HG03095 (cell line): Measurements from ENCODE around the gene SLC16A10.
"Not testable (repeated sequence)": the region's sequence is repeated elsewhere in the genome, so short reads cannot be mapped to it uniquely, and the experiment has no call there.

Source experiments
- ATAC-seq: cut with Tn5 transposase; IDR thresholded peaks from one replicate; pipeline ENCODE4 v1.9.1; 2021; ENCODE audit warnings: moderate library complexity; ENCODE audit not compliant: unreplicated experiment

SLC16A10 gene

GRCh38 chr6:111255838-111256237 is 168.5 kb downstream of the SLC16A10 start:
- not testable (repeated sequence) for ATAC-seq

GRCh38 chr6:111256646-111257045 is 169.3 kb downstream of the SLC16A10 start:
- ATAC-seq = no peak

DNA sequence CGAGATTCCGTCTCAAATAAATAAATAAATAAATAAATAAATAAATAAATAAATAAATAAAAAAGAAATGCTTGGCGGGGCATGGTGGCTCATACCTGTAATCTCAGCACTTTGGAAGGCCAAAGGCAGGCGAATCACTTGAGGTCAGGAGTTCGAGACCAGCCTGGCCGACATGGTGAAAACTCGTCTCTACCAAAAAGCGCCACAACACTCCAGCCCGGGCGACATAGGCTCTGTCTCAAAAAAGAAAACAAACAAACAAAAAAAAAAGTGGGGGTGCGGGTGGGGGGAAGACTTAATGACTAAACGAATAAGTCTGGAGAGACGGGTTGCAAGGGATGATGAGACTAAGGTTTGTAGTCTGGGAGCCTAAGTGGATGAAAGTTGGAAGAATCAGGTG is 170.7 kb downstream of the SLC16A10 start:
- no peak for ATAC-seq

DNA sequence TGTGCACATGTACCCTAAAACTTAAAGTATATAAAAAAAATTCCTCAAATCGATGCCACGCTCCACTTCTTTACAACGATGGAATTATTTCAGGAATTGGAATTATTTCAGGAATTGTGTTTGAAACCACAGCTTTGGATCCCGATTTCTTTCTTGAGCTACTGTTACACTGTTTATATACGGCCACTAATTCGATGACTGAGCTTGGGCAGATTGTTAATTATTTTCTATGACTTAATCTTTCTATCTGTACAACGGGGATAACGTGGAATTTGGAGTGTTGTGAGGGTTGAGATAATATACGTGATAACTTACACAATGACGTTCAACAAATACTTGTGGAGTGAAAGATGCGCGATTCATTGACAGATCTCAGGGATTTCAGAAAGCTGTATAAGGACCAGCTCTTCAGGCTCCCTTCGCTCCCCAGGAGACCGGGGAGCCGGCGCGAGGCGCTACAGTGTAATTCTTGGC is 171.3 kb downstream of the SLC16A10 start:
- no peak for ATAC-seq

DNA sequence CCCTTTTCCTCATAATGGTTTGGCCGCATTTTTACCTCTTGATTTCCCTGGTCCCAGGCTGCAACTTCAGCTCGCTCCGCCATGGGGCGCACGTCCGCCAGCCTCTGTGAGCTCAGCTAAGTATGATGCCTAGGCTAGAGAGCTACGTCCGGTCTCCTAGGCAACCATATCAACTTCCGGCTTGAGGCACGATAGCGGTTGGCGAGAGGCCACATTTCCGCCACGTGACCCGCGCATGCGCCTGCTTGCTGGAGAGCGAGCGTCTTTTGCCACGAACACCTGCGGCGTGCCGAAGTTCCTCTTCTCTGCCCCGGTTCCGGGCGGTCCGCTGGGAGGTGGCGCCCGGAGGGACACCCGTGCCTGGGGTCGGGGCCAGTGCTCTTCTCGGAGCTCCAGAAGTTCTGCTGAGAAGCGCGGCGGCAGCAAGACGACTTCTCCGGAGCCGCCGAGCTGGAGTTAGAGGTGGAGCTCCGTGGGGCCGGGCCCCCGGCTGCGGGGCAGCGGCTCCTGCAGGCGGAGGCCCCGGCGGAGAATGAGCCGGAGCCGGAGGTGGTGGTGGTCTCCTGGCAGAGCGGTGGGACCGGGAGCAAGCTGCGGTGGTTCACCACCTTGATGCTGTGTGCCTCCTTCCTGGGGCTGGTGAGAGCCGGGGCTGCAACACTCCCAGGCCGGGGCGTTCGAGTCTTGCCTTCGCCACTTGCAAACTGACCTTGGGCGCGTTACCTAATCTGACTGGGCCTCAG is 172.0 kb downstream of the SLC16A10 start:
- ATAC-seq = peak; percentile 98

DNA sequence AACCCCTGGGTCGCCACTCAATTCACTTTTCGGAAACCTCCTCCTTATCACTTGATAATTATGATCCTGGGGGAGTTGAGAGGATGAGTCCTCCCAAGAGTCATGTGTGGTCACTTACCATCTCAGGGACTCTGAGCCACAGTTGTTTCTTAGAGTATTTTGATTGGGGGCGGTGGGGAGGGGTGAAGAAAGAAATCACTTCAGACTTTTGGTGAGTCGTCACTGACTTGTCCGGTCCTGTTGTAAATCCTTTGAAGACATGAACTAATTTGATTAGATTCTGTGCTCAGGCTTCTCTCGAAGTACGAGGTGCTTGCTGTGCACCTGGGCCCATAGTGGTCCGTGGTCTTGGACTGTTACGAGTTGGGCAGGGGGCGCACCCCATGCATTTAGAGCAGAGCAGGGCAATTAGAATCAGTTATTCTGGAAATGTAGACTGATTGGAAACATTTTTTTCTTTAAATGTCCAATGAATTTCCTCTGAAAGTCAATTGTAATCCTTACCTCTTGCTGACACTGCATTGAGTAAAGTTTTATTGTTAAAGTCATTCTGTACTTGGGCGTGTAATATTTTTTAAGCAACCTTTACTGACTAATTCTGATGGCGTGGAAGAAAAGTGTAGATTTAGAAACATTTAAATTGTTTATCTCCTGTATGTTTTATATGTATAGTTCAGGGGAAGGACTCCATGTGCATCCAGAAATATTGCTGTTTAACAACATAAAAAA is 173.4 kb downstream of the SLC16A10 start:
- ATAC-seq = no peak

GRCh38 chr6:111263837-111264236 is 176.5 kb downstream of the SLC16A10 start:
- ATAC-seq = no peak

GRCh38 chr6:111265842-111266241 is 178.5 kb downstream of the SLC16A10 start:
- ATAC-seq = no peak

DNA sequence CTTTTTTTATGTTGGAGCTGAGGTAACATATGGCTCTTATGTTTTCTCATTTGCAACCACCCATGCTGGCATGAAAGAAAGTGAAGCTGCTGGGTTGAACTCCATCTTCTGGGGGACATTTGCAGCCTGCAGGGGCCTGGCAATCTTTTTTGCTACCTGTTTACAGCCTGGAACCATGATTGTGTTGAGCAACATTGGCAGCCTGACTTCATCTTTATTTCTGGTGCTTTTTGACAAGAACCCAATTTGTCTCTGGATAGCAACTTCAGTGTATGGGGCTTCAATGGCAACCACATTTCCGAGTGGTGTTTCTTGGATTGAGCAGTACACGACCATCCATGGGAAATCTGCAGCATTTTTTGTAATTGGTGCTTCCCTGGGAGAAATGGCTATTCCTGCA is 179.0 kb downstream of the SLC16A10 start:
- no peak for ATAC-seq

DNA sequence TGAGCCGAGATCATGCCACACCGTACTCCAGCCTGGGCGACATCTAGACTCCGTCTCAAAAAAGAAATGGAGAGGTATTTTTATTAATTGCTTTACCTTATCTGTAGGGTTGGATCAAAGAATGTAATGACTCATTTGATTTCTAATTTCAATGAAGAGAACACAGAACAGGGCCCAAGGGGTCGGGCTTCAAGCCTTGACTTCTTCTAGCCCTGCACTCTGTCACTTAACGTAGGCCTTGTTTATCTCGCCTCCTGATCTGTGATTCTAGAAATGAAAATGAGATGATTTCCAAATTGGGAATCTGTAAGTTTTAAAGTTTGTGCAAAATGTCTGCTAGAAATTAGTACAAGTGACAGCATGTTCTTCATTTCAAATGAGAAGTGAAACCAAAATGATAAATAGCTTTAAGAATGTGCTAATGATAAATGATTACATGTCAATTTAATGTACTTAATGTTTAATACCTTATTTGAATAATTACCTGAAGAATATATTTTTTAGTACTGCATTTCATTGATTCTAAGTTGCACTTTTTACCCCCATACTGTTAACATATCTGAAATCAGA is 180.5 kb downstream of the SLC16A10 start:
- ATAC-seq = no peak

DNA sequence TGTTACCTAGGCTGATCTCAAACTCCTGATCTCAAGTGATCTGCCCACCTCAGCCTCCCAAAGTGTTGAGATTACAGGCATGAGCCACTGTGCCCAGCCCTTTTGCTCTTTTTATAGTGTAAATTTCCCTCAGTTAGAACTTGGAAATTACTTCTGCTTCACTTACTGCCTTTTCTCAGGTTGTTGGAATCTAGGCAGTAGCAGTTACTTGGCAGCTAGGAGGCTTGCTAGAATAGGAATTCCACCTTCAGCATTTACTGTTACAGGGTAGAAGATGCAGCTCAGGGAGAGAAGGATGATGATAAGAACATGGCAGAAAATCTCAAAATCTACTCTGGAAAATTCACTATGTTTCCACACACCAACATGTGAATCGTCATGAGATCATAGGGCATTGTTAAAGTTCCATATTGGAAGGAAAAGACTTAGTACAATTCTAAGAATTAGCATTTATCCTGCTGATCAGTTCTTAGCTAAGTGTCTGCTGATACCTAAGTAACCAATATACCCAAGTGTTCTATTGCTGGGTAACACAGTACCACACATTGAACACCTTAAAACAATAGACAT is 182.2 kb downstream of the SLC16A10 start:
- no peak for ATAC-seq

GRCh38 chr6:111270121-111270520 is 182.8 kb downstream of the SLC16A10 start:
- no peak for ATAC-seq

- no peak for ATAC-seq
These were observed 187.4 kb downstream of the SLC16A10 start for GRCh38 chr6:111274593-111275217.

DNA sequence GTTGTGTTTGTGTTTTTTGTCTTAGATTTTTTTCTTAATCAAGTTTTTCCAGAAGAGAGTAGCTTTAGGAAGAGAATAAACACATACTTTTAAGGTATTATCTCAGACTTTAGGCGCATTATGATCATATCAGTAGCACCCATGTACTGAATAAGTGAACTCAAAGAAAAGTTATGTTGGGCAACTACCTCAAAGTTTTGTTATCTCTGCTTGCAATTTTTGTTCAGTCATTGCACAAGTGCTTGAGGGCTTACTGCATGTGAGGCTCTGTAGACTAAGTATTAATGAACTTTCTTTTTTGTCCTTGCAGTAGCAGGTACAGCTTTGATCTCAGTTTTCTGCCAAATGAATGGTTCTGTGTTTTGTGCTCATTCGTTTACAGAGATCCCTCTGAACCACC is 189.0 kb downstream of the SLC16A10 start:
- ATAC-seq = no peak

GRCh38 chr6:111276736-111277135 is 189.4 kb downstream of the SLC16A10 start:
- no peak for ATAC-seq

DNA sequence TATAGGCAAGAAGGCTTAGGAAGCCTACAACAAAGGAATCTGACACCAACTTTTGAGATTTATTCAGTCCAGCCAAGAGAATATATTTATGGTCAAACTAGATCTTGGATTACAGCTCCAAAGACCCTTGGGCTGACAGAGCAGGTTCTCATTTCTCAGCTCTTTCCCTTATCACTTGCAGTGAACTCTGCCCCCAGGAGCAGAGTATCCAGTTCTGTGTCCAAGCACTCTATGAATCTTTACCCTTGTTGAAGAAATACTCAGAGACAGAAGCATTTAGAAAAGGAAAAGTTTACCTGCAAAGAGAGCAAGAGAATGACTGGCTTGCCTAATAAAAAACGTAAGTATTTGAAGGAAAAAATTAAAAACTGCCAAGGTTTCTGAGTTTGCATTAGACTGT is 190.5 kb downstream of the SLC16A10 start:
- ATAC-seq = no peak

GRCh38 chr6:111278731-111279130 is 191.4 kb downstream of the SLC16A10 start:
- ATAC-seq = no peak

GRCh38 chr6:111280445-111280955 is 193.2 kb downstream of the SLC16A10 start:
- ATAC-seq = no peak
